Measurements from ENCODE around the gene RPP30. TPM values are rescaled to one million over a fixed set of nuclear protein-coding genes. Genes with fewer than 3 reads are reported as not detected.

Gene RPP30
- total and polyA plus RNA-seq, 9 of the 15 experiments (the other 6 are each of a cell fraction or from before 2014, with no cell fraction given): 37.3 to 170 (median 69.1) TPM

GRCh38 chr10:90871766-90872647, at the start of gene RPP30 (continued):
- TF ChIP-seq MEF2A (IDR thresholded peaks at IDR 0.05; ENCODE audit: control insufficient read depth, low read depth, low read length): no peak
- TF ChIP-seq DPF2 (IDR thresholded peaks at IDR 0.05): no peak
- no peak for TF ChIP-seq ZBTB1 (CRISPR knock-in tag; IDR thresholded peaks at IDR 0.05; ENCODE audit: borderline replicate concordance, low read depth)
- TF ChIP-seq CCNT2 (IDR thresholded peaks at IDR 0.05; ENCODE audit: borderline replicate concordance, extremely low read depth, insufficient read length, low read depth, low read length): no peak
- no peak for TF ChIP-seq KHSRP (IDR thresholded peaks at IDR 0.05)
- TF ChIP-seq TRIM28 (IDR thresholded peaks at IDR 0.05): no peak
- TF ChIP-seq HDAC2 (IDR thresholded peaks at IDR 0.05): no peak
- no peak for TF ChIP-seq ZNF696 (CRISPR knock-in tag; conservative IDR thresholded peaks at IDR 0.05)
- TF ChIP-seq, protein P1, sequence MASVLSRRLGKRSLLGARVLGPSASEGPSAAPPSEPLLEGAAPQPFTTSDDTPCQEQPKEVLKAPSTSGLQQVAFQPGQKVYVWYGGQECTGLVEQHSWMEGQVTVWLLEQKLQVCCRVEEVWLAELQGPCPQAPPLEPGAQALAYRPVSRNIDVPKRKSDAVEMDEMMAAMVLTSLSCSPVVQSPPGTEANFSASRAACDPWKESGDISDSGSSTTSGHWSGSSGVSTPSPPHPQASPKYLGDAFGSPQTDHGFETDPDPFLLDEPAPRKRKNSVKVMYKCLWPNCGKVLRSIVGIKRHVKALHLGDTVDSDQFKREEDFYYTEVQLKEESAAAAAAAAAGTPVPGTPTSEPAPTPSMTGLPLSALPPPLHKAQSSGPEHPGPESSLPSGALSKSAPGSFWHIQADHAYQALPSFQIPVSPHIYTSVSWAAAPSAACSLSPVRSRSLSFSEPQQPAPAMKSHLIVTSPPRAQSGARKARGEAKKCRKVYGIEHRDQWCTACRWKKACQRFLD (CRISPR knock-in tag; IDR thresholded peaks at IDR 0.05): no peak
- TF ChIP-seq SUPT5H (IDR thresholded peaks at IDR 0.05): peak; percentile 72
- no peak for TF ChIP-seq ZFP36 (IDR thresholded peaks at IDR 0.05; ENCODE audit: low read depth, low read length, partially characterized antibody)
- TF ChIP-seq ZNF217 (CRISPR knock-in tag; IDR thresholded peaks at IDR 0.05): no peak
- no peak for TF ChIP-seq PTBP1 (IDR thresholded peaks at IDR 0.05; ENCODE audit: low read depth, low read length)
- peak; percentile 94 for TF ChIP-seq HNRNPLL (IDR thresholded peaks at IDR 0.05; ENCODE audit: low read depth, low read length, poor library complexity, severe bottlenecking)
- TF ChIP-seq JUNB (CRISPR knock-in tag; conservative IDR thresholded peaks at IDR 0.05): no peak
- no peak for TF ChIP-seq ZNF511 (CRISPR knock-in tag; IDR thresholded peaks at IDR 0.05)
- TF ChIP-seq MXI1 (IDR thresholded peaks at IDR 0.05; ENCODE audit: low read depth, low read length): no peak; the same call in 1 of the 2 replicates
- TF ChIP-seq TEAD4 (IDR thresholded peaks at IDR 0.05; ENCODE audit: low read length): no peak
- TF ChIP-seq TEAD4 (CRISPR knock-in tag; IDR thresholded peaks at IDR 0.05; ENCODE audit: borderline replicate concordance): no peak
- TF ChIP-seq NFYB (IDR thresholded peaks at IDR 0.05; ENCODE audit: extremely low read depth, insufficient read length): no peak
- no peak for TF ChIP-seq ZBED1 (IDR thresholded peaks at IDR 0.05)
- TF ChIP-seq CHD2 (IDR thresholded peaks at IDR 0.05; ENCODE audit: low read depth, low read length): no peak
- peak; percentile 58; the same call in 1 of the 2 replicates for TF ChIP-seq EGR1 (conservative IDR thresholded peaks at IDR 0.05)
- no peak for TF ChIP-seq HDAC8 (tag; IDR thresholded peaks at IDR 0.05)
- no peak for TF ChIP-seq KAT7 (CRISPR knock-in tag; IDR thresholded peaks at IDR 0.05; ENCODE audit: borderline replicate concordance)
- no peak for TF ChIP-seq PBX2 (CRISPR knock-in tag; IDR thresholded peaks at IDR 0.05; ENCODE audit: low read depth)
- no peak for TF ChIP-seq PBX2 (tag; conservative IDR thresholded peaks at IDR 0.05; ENCODE audit: low read depth)

Measured in K562 (cell line).